ENCODE data around the gene DENND2C.

The DENND2C gene

GRCh38 chr1:114540821-114541220 lies 129.0 kb downstream of the DENND2C start:
- no peak for DNase-seq (ENCODE audit: low spot score)

GRCh38 chr1:114540272-114540671 lies 129.6 kb downstream of the DENND2C start:
- no peak for DNase-seq (ENCODE audit: low spot score)

GRCh38 chr1:114536043-114536442 lies 133.8 kb downstream of the DENND2C start:
- DNase-seq (ENCODE audit: low spot score): no peak

GRCh38 chr1:114535401-114535800 lies 134.4 kb downstream of the DENND2C start:
- DNase-seq (ENCODE audit: low spot score): no peak
